Left lobe of liver (tissue), 2 donors: ENCODE measurements around the gene COA1. TPM values are rescaled to one million over a fixed set of nuclear protein-coding genes. Genes with fewer than 3 reads are reported as not detected.

ENCODE experiments used
- ATAC-seq: fragments of 200-7000 bp; cut with Tn5 transposase; one replicate; pipeline ENCODE4 v1.9.1; 2020; ENCODE audit warnings: mild to moderate bottlenecking, moderate library complexity
- DNase-seq: peaks from one replicate; pipeline ENCODE4 v3.0.0-alpha.2; 2020; ENCODE audit warnings: low spot score
- total RNA-seq: library from RNA; stranded (reverse); gene quantifications from one replicate; pipeline ENCODE4 v1.2.1, GENCODE V29; 2021
- donor health status: DM: no; HTN: no; CAD: no; lungs with moderate emphysema.
- donor health status: DM: no; HTN: yes; CAD: no.

The COA1 gene
- total RNA-seq, 1 donor from 2014 or later, result 16.0 TPM

DNA sequence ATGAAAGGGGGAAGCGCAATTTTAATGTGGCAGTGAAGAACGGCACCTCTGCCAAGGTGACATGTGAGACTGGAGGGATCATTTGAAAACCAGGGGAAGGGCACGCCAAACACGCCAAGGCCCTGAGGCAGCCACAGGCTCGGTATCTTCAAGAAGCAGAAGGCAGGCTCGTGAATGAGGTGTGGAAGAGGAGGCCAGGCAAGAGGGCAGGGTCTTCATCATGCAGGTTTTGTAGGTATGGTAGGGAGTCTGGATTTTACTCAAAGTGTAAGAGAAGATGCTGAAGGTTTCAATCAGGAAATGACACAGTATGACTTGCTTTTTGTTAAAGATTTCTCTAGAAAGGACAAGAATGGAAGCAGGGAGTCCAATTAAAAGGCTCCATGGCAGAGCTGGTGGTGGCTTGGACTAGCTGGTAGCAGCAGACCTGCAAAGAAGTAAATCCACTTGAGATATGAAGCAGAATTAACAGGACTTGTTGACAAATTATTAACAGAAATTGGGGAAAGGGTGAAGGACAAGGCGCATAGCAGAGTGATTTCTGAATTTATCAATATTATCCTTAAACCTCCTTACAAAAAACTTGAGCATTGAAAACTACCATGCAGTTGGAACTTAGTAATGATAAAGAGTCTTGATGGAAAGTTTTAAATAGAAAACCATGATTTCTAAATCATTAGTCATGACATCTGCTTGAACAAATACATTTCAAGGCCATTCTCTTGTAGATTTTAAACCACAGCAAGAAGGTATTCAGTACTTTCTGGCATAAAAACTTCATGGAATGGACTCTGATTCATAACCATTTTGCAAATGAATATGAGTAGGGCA is 70.4 kb downstream of the COA1 start:
- DNase-seq, result no peak
- peak; percentile 46 for ATAC-seq

GRCh38 chr7:43656997-43657396 is 72.3 kb downstream of the COA1 start:
- no peak for ATAC-seq
- DNase-seq, result no peak

DNA sequence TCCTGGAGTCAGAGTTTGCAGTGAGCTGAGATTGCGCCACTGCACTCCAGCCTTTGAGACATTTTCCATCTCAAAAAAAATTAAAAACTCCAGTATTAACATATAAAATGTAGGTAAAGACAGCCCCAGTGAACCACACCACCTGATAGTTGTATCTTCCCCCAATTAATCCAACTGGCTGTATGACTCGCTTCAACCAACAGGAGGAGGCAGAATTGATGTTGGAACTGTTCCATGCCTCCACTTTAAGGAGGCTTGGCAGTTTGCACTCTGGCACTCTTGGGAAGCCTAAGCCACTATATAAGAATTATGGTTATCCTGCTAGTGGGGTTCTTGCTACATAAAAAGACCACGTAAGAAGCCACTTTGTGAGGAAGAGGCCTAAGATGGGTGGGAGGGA is 73.7 kb downstream of the COA1 start:
- DNase-seq (no peak), ATAC-seq (no peak)

GRCh38 chr7:43653891-43654504 is 75.3 kb downstream of the COA1 start:
- peak; percentile 84 for ATAC-seq
- DNase-seq, result no peak

DNA sequence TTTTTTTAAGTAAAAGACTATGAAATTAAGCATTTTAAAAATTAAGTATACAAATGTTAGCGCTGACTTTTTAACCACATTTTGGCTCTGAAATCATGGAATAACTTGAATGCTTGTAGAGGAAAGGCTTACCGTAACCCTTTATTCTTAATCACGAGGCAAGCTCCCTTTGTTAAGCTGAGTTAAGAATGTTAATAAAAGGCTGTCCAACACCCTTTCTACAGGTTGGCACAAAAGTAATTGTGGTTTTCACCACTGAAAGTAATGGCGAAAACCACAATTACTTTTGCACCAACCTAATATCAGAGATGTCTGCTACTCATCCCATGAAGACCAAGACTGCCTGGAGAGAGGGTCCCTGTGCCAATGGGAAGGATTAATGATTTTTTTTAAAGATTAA is 75.9 kb downstream of the COA1 start:
- ATAC-seq (no peak), DNase-seq (no peak)

- DNase-seq (no peak), ATAC-seq (no peak)
Observed at GRCh38 chr7:43652364-43652763, 77.0 kb downstream of the COA1 start.

DNA sequence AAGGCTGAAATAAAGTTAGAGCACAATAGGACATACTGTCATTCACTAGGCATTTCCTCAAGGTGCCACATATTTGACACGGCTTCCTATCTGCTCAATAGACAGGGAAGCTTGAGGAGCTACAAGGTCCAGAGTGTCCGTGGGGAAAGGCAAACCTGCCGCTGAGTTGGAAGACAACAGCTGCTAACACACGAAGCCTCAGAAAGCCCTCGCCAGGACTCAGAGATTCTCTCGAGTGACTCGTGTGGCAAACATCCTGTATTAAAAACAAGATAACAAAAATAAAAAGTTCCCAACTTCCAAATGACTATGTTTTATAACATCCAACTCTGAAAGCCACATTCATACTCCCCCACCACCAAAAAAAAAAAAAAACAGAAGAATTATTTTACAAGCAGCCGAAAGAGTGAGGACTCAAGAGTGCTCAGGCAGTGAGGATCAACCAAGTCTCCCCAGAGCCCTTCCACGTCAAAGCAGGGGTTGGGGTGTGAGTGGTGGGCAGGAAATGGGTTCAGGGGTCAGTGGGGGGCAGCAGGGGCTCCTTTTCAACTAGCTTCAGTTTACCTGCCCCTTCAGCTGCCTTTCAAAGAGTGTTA is 78.8 kb downstream of the COA1 start:
- DNase-seq, result no peak
- ATAC-seq, result no peak

GRCh38 chr7:43649755-43650274 is 79.5 kb downstream of the COA1 start:
- DNase-seq (no peak), ATAC-seq (no peak)

GRCh38 chr7:43648473-43649406 is 80.6 kb downstream of the COA1 start:
- no peak for ATAC-seq
- DNase-seq, result no peak

- ATAC-seq, result peak; percentile 36
- DNase-seq, result no peak
Observed at GRCh38 chr7:43647673-43648472, 81.5 kb downstream of the COA1 start.

GRCh38 chr7:43647339-43647672 is 82.0 kb downstream of the COA1 start:
- no peak for DNase-seq
- no peak for ATAC-seq

GRCh38 chr7:43646603-43647338 is 82.6 kb downstream of the COA1 start:
- DNase-seq (no peak), ATAC-seq (peak; percentile 22)

DNA sequence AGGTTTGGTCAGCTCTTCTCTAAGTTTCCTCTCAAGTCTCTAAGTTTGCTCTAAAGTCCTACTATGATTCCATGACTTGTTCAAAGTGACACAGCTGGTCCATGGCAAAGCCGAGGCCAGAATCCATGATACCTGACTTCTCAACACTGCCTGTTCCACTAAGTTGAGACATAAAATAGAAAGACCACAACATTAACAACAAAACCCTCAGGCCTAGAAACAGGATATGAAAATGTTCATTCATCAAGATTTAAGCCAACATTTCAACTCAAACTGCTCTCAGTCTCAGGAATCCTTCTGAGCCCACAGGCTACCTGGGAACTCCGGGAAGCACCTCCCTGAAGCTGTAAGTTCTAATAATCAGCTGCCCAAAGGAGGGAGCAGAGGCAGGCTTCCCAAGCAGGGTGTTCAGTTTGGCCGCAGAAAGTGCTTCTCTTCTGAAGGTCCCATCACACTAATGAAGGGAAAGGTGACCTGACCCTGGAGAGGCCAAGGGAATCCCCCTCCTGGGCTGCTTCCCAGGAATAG is 83.6 kb downstream of the COA1 start:
- no peak for ATAC-seq
- DNase-seq, result no peak

GRCh38 chr7:43643846-43644245 is 85.5 kb downstream of the COA1 start:
- DNase-seq (no peak), ATAC-seq (no peak)

GRCh38 chr7:43642897-43643630 is 86.3 kb downstream of the COA1 start:
- ATAC-seq, result no peak
- no peak for DNase-seq

GRCh38 chr7:43640679-43641078 is 88.6 kb downstream of the COA1 start:
- DNase-seq (no peak), ATAC-seq (peak; percentile 54)

GRCh38 chr7:43639858-43640491 is 89.3 kb downstream of the COA1 start:
- DNase-seq, result peak; percentile 74
- peak; percentile 91 for ATAC-seq
